ENCODE data around the gene FILIP1L. TPM values are rescaled to one million over a fixed set of nuclear protein-coding genes. Genes with fewer than 3 reads are reported as not detected.

FILIP1L gene
- total and polyA plus RNA-seq, 12 donors, result 5.3 to 33.2 (median 17.4) TPM

DNA sequence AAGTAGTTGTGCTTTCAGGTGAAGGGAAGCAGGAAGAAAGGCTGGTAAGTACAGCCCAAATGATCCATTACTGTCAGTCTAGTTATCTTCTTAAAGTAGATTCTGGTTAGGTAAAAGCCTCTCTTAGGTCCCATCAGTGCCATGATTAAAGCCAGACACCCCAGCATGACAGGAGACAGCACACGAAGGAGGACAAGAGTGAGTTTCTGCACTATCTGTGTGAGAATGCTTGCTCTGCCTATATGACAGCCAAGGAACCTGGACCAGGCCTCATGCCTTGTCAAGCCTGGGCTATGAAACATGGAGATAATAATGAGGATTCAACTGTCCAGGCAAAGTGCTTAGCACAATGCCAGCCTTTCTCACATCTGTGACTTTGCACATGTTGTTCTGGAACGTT is 13.5 kb upstream of the FILIP1L start:
- intact Hi-C loops (cut with DNase I), result no loop called here
- H3K4me3 ChIP-seq, result no peak overlapping the region
- peaks cover 10 to 24% of the 10 kb centered on the region in 2 donors for H3K4me1 ChIP-seq (replicated peaks in 1 of 2)
- 70 to 87% (median 78%) methylated on average over 2 of the region's 2 CpGs for WGBS, 4 donors
- TF ChIP-seq POLR2A (IDR thresholded peaks at IDR 0.05), result no peak
- TF ChIP-seq, protein P1, sequence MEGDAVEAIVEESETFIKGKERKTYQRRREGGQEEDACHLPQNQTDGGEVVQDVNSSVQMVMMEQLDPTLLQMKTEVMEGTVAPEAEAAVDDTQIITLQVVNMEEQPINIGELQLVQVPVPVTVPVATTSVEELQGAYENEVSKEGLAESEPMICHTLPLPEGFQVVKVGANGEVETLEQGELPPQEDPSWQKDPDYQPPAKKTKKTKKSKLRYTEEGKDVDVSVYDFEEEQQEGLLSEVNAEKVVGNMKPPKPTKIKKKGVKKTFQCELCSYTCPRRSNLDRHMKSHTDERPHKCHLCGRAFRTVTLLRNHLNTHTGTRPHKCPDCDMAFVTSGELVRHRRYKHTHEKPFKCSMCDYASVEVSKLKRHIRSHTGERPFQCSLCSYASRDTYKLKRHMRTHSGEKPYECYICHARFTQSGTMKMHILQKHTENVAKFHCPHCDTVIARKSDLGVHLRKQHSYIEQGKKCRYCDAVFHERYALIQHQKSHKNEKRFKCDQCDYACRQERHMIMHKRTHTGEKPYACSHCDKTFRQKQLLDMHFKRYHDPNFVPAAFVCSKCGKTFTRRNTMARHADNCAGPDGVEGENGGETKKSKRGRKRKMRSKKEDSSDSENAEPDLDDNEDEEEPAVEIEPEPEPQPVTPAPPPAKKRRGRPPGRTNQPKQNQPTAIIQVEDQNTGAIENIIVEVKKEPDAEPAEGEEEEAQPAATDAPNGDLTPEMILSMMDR (IDR thresholded peaks at IDR 0.05), result no peak
- no peaks in the 10 kb centered on the region for H3K27me3 ChIP-seq
- no peaks in the 10 kb centered on the region for H3K36me3 ChIP-seq (replicated peaks in 1 of 2)
- no peak overlapping the region for H3K27ac ChIP-seq
- H3K9me3 ChIP-seq (replicated peaks in 1 of 3), result no peaks in the 10 kb centered on the region
- DNase-seq, result no peak

DNA sequence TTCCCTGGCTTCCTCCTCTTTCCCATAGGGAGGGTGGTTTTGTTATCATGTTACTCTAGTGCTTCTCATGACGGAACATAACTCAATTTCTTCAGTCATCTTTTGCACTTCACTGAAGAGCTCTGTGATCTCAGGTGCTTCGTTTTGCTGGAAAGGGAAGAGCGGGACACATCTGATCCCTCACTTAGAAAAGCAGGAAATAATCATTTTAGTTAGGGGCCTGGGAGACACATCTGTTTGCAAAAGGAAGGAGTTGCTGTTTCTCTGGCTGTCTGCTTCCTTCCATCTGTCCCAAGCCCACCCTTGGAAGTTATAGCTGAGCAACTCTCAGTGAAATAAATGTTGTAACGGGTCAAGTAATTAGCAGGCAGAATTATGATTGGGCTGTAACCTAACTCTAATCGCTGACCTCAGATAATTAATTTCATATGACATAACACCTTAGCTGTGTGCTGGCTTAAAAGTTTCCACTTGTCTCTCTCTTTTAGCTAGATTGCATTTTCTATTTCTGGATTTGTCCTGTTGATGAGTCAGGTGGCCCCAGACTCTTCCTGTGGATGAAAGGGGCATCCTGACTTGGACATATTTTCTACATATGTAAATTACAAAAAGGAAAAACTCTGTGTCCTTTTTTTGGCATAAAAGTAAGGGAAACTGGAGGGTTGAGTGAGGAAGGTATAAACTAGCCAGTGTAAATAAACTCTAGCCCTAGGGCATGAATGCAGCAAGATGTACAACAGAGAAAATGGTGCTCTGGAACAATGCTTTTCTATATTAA is 11.0 kb upstream of the FILIP1L start:
- H3K27me3 ChIP-seq, result no peaks in the 10 kb centered on the region
- H3K27ac ChIP-seq, result no peak overlapping the region
- intact Hi-C loops (cut with DNase I), result no loop called here
- 75 to 87% (median 82%) methylated on average over 5 of the region's 5 CpGs for WGBS, 4 donors
- no peaks in the 10 kb centered on the region for H3K36me3 ChIP-seq (replicated peaks in 1 of 2)
- DNase-seq, result no peak
- no peaks in the 10 kb centered on the region for H3K9me3 ChIP-seq (replicated peaks in 1 of 3)
- H3K4me1 ChIP-seq (replicated peaks in 1 of 2), result peaks cover 10 to 24% of the 10 kb centered on the region in 2 donors
- no peak overlapping the region for H3K4me3 ChIP-seq
- TF ChIP-seq, protein P1 (IDR thresholded peaks at IDR 0.05), result no peak
- no peak for TF ChIP-seq POLR2A (IDR thresholded peaks at IDR 0.05)

DNA sequence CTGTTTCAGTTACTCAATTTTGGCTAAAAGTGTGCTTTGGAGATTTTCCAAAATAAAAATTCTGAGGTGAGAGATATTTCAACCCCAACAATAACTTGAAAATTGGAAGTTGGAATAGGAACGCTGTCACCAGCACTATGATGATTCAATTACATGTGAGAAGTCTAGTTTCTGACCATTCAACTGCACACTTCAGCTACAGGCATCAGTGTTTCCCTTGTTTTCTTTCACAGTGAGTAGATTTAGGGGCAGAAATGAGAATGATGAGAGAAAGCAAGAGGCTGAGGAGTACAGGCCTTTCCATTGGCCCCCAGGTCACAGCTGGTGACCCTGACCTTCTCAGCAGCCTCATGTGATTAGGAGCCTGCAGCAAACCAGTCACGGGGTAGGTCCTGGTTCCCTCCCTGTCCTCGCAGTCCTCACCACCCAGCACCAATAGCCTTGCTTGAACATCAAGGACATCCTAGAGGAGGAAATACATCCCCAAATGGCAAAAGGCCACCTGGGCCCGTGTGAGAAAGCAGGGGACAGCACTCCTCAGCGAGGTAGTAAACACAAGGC is 10.0 kb upstream of the FILIP1L start:
- peaks cover 10 to 24% of the 10 kb centered on the region in 2 donors for H3K4me1 ChIP-seq (replicated peaks in 1 of 2)
- WGBS, 4 donors, result 41 to 52% (median 45%) methylated on average over 2 to 5 of the region's 5 CpGs
- H3K36me3 ChIP-seq (replicated peaks in 1 of 2), result no peaks in the 10 kb centered on the region
- no peak for TF ChIP-seq POLR2A (IDR thresholded peaks at IDR 0.05)
- TF ChIP-seq, protein P1 (IDR thresholded peaks at IDR 0.05), result no peak
- no peak overlapping the region for H3K4me3 ChIP-seq
- H3K9me3 ChIP-seq (replicated peaks in 1 of 3), result no peaks in the 10 kb centered on the region
- H3K27ac ChIP-seq, result peak overlapping the region in 3 of 5 donors; percentile 0 to 57 (median 56)
- no peaks in the 10 kb centered on the region for H3K27me3 ChIP-seq
- intact Hi-C loops (cut with DNase I), result no loop called here
- peak; percentile 35 to 89 (median 57) for DNase-seq

DNA sequence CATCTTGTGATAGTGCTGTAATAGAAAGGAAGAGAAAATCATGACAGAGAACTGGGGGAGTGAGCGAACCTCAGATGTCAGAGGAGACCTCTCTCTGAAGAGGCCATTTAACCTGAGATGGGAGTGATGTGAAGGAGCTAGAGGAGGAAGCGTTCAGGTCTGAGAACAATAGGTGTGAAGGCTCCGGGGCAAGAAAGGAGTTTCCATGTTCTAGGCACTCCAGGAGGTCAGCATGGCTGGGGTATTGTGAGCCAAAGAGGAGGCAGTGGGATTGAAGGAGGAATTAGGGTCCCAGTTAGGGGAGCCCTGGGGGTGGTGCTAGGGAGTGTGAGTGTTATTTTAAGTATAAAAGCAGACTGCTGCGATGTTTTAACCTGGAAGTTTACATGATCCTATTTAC is 8.8 kb upstream of the FILIP1L start:
- H3K4me3 ChIP-seq, result no peak overlapping the region
- H3K27me3 ChIP-seq, result no peaks in the 10 kb centered on the region
- no peak for DNase-seq
- 95 to 98% (median 97%) methylated on average over 4 of the region's 4 CpGs for WGBS, 4 donors
- intact Hi-C loops (cut with DNase I), result no loop called here
- peak overlapping the region in 1 of 5 donors; percentile 3 for H3K27ac ChIP-seq
- TF ChIP-seq, protein P1 (IDR thresholded peaks at IDR 0.05), result no peak
- TF ChIP-seq POLR2A (IDR thresholded peaks at IDR 0.05), result no peak
- H3K36me3 ChIP-seq (replicated peaks in 1 of 2), result no peaks in the 10 kb centered on the region
- H3K9me3 ChIP-seq (replicated peaks in 1 of 3), result no peaks in the 10 kb centered on the region
- peaks cover 10 to 24% of the 10 kb centered on the region in 2 donors for H3K4me1 ChIP-seq (replicated peaks in 1 of 2)

Measured in adrenal gland (tissue), 12 donors.